IMR-90 (cell line): ENCODE data around the gene MARCHF3. TPM values are rescaled to one million over a fixed set of nuclear protein-coding genes. Genes with fewer than 3 reads are reported as not detected.

ENCODE experiments used
- ATAC-seq: fragments of 200-7000 bp; cut with Tn5 transposase; 2 replicates; pipeline ENCODE4 v1.9.1; 2020; ENCODE audit warnings: low read depth, mild to moderate bottlenecking, moderate library complexity
- BruUV-seq: library from RNA; stranded (reverse); fragments of 400-500 nt; replicated peaks from 2 replicates; lab custom pipeline; 2021; lab: Mats Ljungman, UMichigan
- CTCF ChIA-PET: fragments of 300-600 bp; formaldehyde crosslinking; extraction: SDS; loops from one replicate; lab custom pipeline; 2021; ENCODE audit warnings: antibody characterized with exemption; lab: Yijun Ruan, JAX
- POLR2A ChIA-PET: fragments of 300-600 bp; sonication (Branson Sonifier 250); formaldehyde crosslinking; loops from one replicate; lab custom pipeline; 2022; ENCODE audit warnings: antibody characterized with exemption; ENCODE audit not compliant: unreplicated experiment; lab: Charles Lee
- DNase-seq: peaks from one replicate; pipeline ENCODE4 v3.0.0; 2013
- H2AFZ ChIP-seq: replicated peaks from 2 replicates; pipeline ENCODE3; 2013; ENCODE audit warnings: low read length, mild to moderate bottlenecking; ENCODE audit not compliant: poor library complexity
- H2AK5ac ChIP-seq: 2 replicates; pipeline ENCODE4 v1.6.1; 2013; ENCODE audit warnings: low read depth, low read length, inconsistent platforms
- H2AK9ac ChIP-seq: replicated peaks from 2 replicates; pipeline ENCODE3; 2013; ENCODE audit warnings: mild to moderate bottlenecking, low read depth, low read length, moderate library complexity; ENCODE audit not compliant: poor library complexity
- H2BK120ac ChIP-seq: 2 replicates; pipeline ENCODE4 v1.6.1; 2013; ENCODE audit warnings: low read depth, low read length, inconsistent platforms
- H2BK15ac ChIP-seq: 3 replicates; pipeline ENCODE4 v1.6.1; 2013; ENCODE audit warnings: low read depth, low read length, inconsistent platforms
- H2BK20ac ChIP-seq: 2 replicates; pipeline ENCODE4 v1.6.1; 2013; ENCODE audit warnings: low read depth, mild to moderate bottlenecking, inconsistent platforms, low read length, moderate library complexity
- H2BK5ac ChIP-seq: 2 replicates; pipeline ENCODE4 v1.6.1; 2013; ENCODE audit warnings: mild to moderate bottlenecking, low read depth, low read length, inconsistent platforms; ENCODE audit not compliant: poor library complexity, severe bottlenecking
- H3K14ac ChIP-seq: replicated peaks from 2 replicates; pipeline ENCODE4 v1.6.1; 2013; ENCODE audit warnings: low read depth, low read length, inconsistent platforms
- H3K18ac ChIP-seq: 2 replicates; pipeline ENCODE4 v1.6.1; 2013; ENCODE audit warnings: low read depth, low read length, control low read depth
- H3K23ac ChIP-seq: 2 replicates; pipeline ENCODE4 v1.6.1; 2013; ENCODE audit warnings: low read depth, low read length, inconsistent platforms
- H3K27ac ChIP-seq: 2 replicates; pipeline ENCODE4 v1.5.1; 2013; ENCODE audit warnings: mild to moderate bottlenecking, control low read depth, low read length; ENCODE audit not compliant: insufficient read depth
- H3K27me3 ChIP-seq: 2 replicates; pipeline ENCODE4 v1.6.1; 2013; ENCODE audit warnings: low read length; ENCODE audit not compliant: control insufficient read depth, insufficient read depth
- H3K36me3 ChIP-seq: 2 replicates; pipeline ENCODE4 v1.6.1; 2013; ENCODE audit warnings: low read length, mixed read lengths; ENCODE audit not compliant: control insufficient read depth, insufficient read depth
- H3K4ac ChIP-seq: 2 replicates; pipeline ENCODE4 v1.6.1; 2013; ENCODE audit warnings: low read depth, low read length, inconsistent platforms
- H3K4me1 ChIP-seq: 2 replicates; pipeline ENCODE4 v1.6.1; 2013; ENCODE audit warnings: low read length, mixed read lengths; ENCODE audit not compliant: control insufficient read depth, insufficient read depth
- H3K4me2 ChIP-seq: 2 replicates; pipeline ENCODE4 v1.6.1; 2013; ENCODE audit warnings: low read depth, mild to moderate bottlenecking, control low read depth, low read length, moderate library complexity
- H3K4me3 ChIP-seq: 2 replicates; pipeline ENCODE4 v1.5.1; 2013; ENCODE audit warnings: low read depth, mild to moderate bottlenecking, control low read depth, low read length, moderate library complexity; ENCODE audit not compliant: insufficient read depth
- H3K56ac ChIP-seq: 2 replicates; pipeline ENCODE4 v1.6.1; 2013; ENCODE audit warnings: low read length, inconsistent platforms; ENCODE audit not compliant: insufficient read depth; ENCODE audit errors: extremely low read depth
- H3K79me1 ChIP-seq, 2 experiments: 2 replicates each; pipeline ENCODE4 v1.6.1; 2013; ENCODE audit warnings: low read length in 2 of 2, inconsistent platforms in 1 of 2, low read depth in 1 of 2
- H3K9ac ChIP-seq: 2 replicates; pipeline ENCODE4 v1.6.1; 2013; ENCODE audit warnings: low read depth, low read length, control low read depth
- H3K9me1 ChIP-seq: 2 replicates; pipeline ENCODE4 v1.6.1; 2013; ENCODE audit warnings: low read length, inconsistent platforms; ENCODE audit not compliant: insufficient read depth
- H3K9me3 ChIP-seq: 2 replicates; pipeline ENCODE4 v1.6.1; 2013; ENCODE audit warnings: low read length; ENCODE audit not compliant: control insufficient read depth, insufficient read depth
- H4K20me1 ChIP-seq: 2 replicates; pipeline ENCODE4 v1.6.1; 2013; ENCODE audit warnings: low read length, inconsistent platforms; ENCODE audit not compliant: insufficient read depth
- H4K5ac ChIP-seq: 2 replicates; pipeline ENCODE4 v1.6.1; 2013; ENCODE audit warnings: mild to moderate bottlenecking, low read depth, low read length, control low read depth
- H4K8ac ChIP-seq, 2 experiments: 2 replicates each; pipeline ENCODE4 v1.6.1; 2013; ENCODE audit warnings: low read depth in 2 of 2, low read length in 2 of 2, control low read depth in 1 of 2, inconsistent platforms in 1 of 2
- H4K91ac ChIP-seq: 2 replicates; pipeline ENCODE4 v1.6.1; 2013; ENCODE audit warnings: low read depth, low read length, inconsistent platforms; ENCODE audit not compliant: insufficient read depth
- BHLHE40 ChIP-seq: fragments of 150-350 bp; IDR thresholded peaks from 2 replicates; pipeline ENCODE4 v1.6.1; 2016; ENCODE audit warnings: mild to moderate bottlenecking, low read depth, low read length
- CEBPB ChIP-seq: IDR thresholded peaks from 2 replicates; pipeline ENCODE4 v1.6.1; 2012; ENCODE audit warnings: low read depth, low read length, improper control_type of control experiment
- CHD1 ChIP-seq: IDR thresholded peaks from 2 replicates; pipeline ENCODE4 v1.6.1; 2012; ENCODE audit warnings: low read depth, low read length, improper control_type of control experiment
- CTCF ChIP-seq: conservative IDR thresholded peaks from 2 replicates; pipeline ENCODE4 v1.5.1; 2012; ENCODE audit warnings: mild to moderate bottlenecking, low read depth, low read length, improper control_type of control experiment
- ELK1 ChIP-seq: fragments of 150-350 bp; IDR thresholded peaks from 2 replicates; pipeline ENCODE4 v1.6.1; 2016; ENCODE audit warnings: low read depth, mild to moderate bottlenecking, low read length, moderate library complexity, borderline replicate concordance
- FOS ChIP-seq: fragments of 150-350 bp; IDR thresholded peaks from 2 replicates; pipeline ENCODE4 v1.6.1; 2016; ENCODE audit warnings: low read depth, low read length
- MAFK ChIP-seq: IDR thresholded peaks from 2 replicates; pipeline ENCODE4 v1.6.1; 2012; ENCODE audit warnings: low read depth, low read length, improper control_type of control experiment
- MAZ ChIP-seq: IDR thresholded peaks from 2 replicates; pipeline ENCODE4 v1.6.1; 2012; ENCODE audit warnings: low read depth, mild to moderate bottlenecking, low read length, improper control_type of control experiment, moderate library complexity, borderline replicate concordance
- MXI1 ChIP-seq: IDR thresholded peaks from 2 replicates; pipeline ENCODE4 v1.6.1; 2012; ENCODE audit warnings: low read depth, mild to moderate bottlenecking, low read length, moderate library complexity, borderline replicate concordance
- NFE2L2 ChIP-seq: fragments of 150-350 bp; IDR thresholded peaks from 2 replicates; pipeline ENCODE4 v1.6.1; 2016; ENCODE audit warnings: low read depth, mild to moderate bottlenecking, low read length
- POLR2A ChIP-seq: IDR thresholded peaks from 2 replicates; pipeline ENCODE4 v1.6.1; 2012; ENCODE audit warnings: mild to moderate bottlenecking, low read depth, low read length
- RAD21 ChIP-seq: IDR thresholded peaks from 2 replicates; pipeline ENCODE4 v1.6.1; 2012; ENCODE audit warnings: low read length, improper control_type of control experiment
- RCOR1 ChIP-seq: IDR thresholded peaks from 2 replicates; pipeline ENCODE4 v1.6.1; 2012; ENCODE audit warnings: mild to moderate bottlenecking, low read length, improper control_type of control experiment; ENCODE audit not compliant: insufficient replicate concordance
- RFX5 ChIP-seq: IDR thresholded peaks from 2 replicates; pipeline ENCODE4 v1.8.0; 2012; ENCODE audit warnings: low read depth, mild to moderate bottlenecking, low read length, moderate library complexity
- SMC3 ChIP-seq: fragments of 150-350 bp; IDR thresholded peaks from 2 replicates; pipeline ENCODE4 v1.6.1; 2016; ENCODE audit warnings: low read depth, mild to moderate bottlenecking, antibody characterized with exemption, low read length, moderate library complexity
- WGBS, 2 experiments: methylation state at CpG; one replicate each; pipeline versions ENCODE4 v1.1.5 to v1.1.7; 2013; ENCODE audit warnings: missing lambda C conversion rate in 2 of 2; ENCODE audit not compliant: insufficient read length in 1 of 2; ENCODE audit errors: extremely low coverage in 2 of 2; 5-methylcytosine and 5-hydroxymethylcytosine counted together
- dilution Hi-C: fragments of 300-500 bp; cut with HindIII; formaldehyde crosslinking; loops from one replicate; pipeline ENCODE4 v1.14.3; 2018; ENCODE audit warnings: low sequenced_read_pairs; ENCODE audit not compliant: unreplicated experiment
- in situ Hi-C: fragments of 300-500 bp; cut with MboI; formaldehyde crosslinking; loops from 3 replicates; pipeline ENCODE4 v1.14.3; 2019; ENCODE audit warnings: low sequenced_read_pairs, inconsistent platforms, mixed read lengths
- intact Hi-C: fragments of 100-400 bp; cut with micrococcal nuclease; formaldehyde crosslinking; loops from 2 replicates; pipeline ENCODE4 v1.10.0; 2022
- polyA plus RNA-seq, 3 experiments: library from polyadenylated mRNA; depleted of rRNA; stranded (reverse); fragments of >200 nt; gene quantifications; 2 replicates each; pipeline ENCODE4 v1.2.3, GENCODE V29; 2012; ENCODE audit warnings: low replicate concordance in 1 of 3
- total RNA-seq: library from RNA; depleted of rRNA; stranded (reverse); fragments of >200 nt; gene quantifications from 2 replicates; pipeline ENCODE4 v1.2.3, GENCODE V29; 2012
- TF ChIP-seq, protein P1 (sequence below): fragments of 150-350 bp; IDR thresholded peaks from 2 replicates; pipeline ENCODE4 v1.6.1; 2017; ENCODE audit warnings: mild to moderate bottlenecking, antibody characterized with exemption, low read length, low read depth

Gene MARCHF3
- total and polyA plus RNA-seq, 2 of the 4 experiments (the other 2 are of a cell fraction) = 11.2 to 18.8 TPM

- Histone ChIP-seq H2BK5ac (no peak overlapping the region), H2BK120ac (no peak overlapping the region), H3K4me1 (no peaks in the 10 kb centered on the region), H3K9me3 (no peaks in the 10 kb centered on the region), H4K8ac (no peak overlapping the region), H3K79me1 (no peaks in the 10 kb centered on the region), H2AFZ (no peak overlapping the region), H4K91ac (no peak overlapping the region), H2BK20ac (no peak overlapping the region), H2AK5ac (no peak overlapping the region), H3K23ac (no peak overlapping the region), H2AK9ac (no peak overlapping the region), H3K14ac (no peak overlapping the region), H4K20me1 (no peaks in the 10 kb centered on the region), H3K18ac (no peak overlapping the region), H3K4ac (no peak overlapping the region), H3K4me3 (no peak overlapping the region), H3K27me3 (no peaks in the 10 kb centered on the region), H3K27ac (no peak overlapping the region), H4K5ac (no peak overlapping the region), H3K56ac (no peak overlapping the region), H3K4me2 (no peak overlapping the region), H3K36me3 (no peaks in the 10 kb centered on the region), H3K9ac (no peak overlapping the region), H2BK15ac (no peak overlapping the region), H3K9me1 (no peaks in the 10 kb centered on the region)
- no peak for TF ChIP-seq CEBPB
- TF ChIP-seq CHD1 = no peak
- no peak for TF ChIP-seq RFX5
- no peak for TF ChIP-seq RCOR1
- TF ChIP-seq CTCF = no peak
- no peak for TF ChIP-seq RAD21
- TF ChIP-seq POLR2A = no peak
- TF ChIP-seq ELK1 = no peak
- TF ChIP-seq MAFK = no peak
- TF ChIP-seq SMC3 = no peak
- TF ChIP-seq, protein P1, sequence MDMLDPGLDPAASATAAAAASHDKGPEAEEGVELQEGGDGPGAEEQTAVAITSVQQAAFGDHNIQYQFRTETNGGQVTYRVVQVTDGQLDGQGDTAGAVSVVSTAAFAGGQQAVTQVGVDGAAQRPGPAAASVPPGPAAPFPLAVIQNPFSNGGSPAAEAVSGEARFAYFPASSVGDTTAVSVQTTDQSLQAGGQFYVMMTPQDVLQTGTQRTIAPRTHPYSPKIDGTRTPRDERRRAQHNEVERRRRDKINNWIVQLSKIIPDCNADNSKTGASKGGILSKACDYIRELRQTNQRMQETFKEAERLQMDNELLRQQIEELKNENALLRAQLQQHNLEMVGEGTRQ = no peak
- no peak for TF ChIP-seq MAZ
- TF ChIP-seq NFE2L2 = no peak
- TF ChIP-seq FOS = no peak
- no peak for TF ChIP-seq MXI1
- no peak for TF ChIP-seq BHLHE40
- CTCF ChIA-PET = interaction anchor here (0.6 kb wide), 1 partner anchor 13 kb away, joined by 5 read pairs; no protein-coding TSS in a partner anchor
- BruUV-seq = no TSS peak
- intact Hi-C loops (no loop called here), in situ Hi-C loops (no loop called here), dilution Hi-C loops (no loop called here)
- POLR2A ChIA-PET = no interaction called here
- ATAC-seq = no peak
- DNase-seq = no peak
- WGBS, 2 experiments = no CpG with 5 or more reads among the region's 1 CpG
These were observed 31.2 kb upstream of the MARCHF3 start for GRCh38 chr5:127061537-127061936.
